Neuronal stem cell (in vitro differentiated cells): ENCODE data around the gene SYNE2.

ENCODE experiments used
- DNase-seq: peaks from one replicate; pipeline ENCODE4 v3.0.0-alpha.2; 2013; ENCODE audit warnings: low spot score
- H2AFZ ChIP-seq: one replicate; pipeline ENCODE4 v1.6.1; 2013; ENCODE audit warnings: mild to moderate bottlenecking, low read length, inconsistent platforms
- H2AK5ac ChIP-seq: 2 replicates; pipeline ENCODE4 v1.6.1; 2013; ENCODE audit warnings: low read depth, mild to moderate bottlenecking, inconsistent platforms, low read length, moderate library complexity, mixed read lengths
- H2BK120ac ChIP-seq: 2 replicates; pipeline ENCODE4 v1.6.1; 2013; ENCODE audit warnings: low read depth, mild to moderate bottlenecking, inconsistent platforms, low read length, moderate library complexity, mixed read lengths
- H2BK12ac ChIP-seq: one replicate; pipeline ENCODE4 v1.6.1; 2013; ENCODE audit warnings: low read length, inconsistent platforms
- H2BK15ac ChIP-seq: 2 replicates; pipeline ENCODE4 v1.6.1; 2013; ENCODE audit warnings: mild to moderate bottlenecking, low read length, inconsistent platforms, mixed read lengths
- H2BK5ac ChIP-seq: one replicate; pipeline ENCODE4 v1.6.1; 2013; ENCODE audit warnings: inconsistent platforms, mild to moderate bottlenecking, low read length, moderate library complexity
- H3K14ac ChIP-seq: one replicate; pipeline ENCODE4 v1.6.1; 2013; ENCODE audit warnings: low read length, inconsistent platforms
- H3K18ac ChIP-seq: 2 replicates; pipeline ENCODE4 v1.6.1; 2013; ENCODE audit warnings: low read length, inconsistent platforms
- H3K23ac ChIP-seq: 2 replicates; pipeline ENCODE4 v1.6.1; 2013; ENCODE audit warnings: low read depth, mild to moderate bottlenecking, mixed read lengths, low read length, inconsistent platforms; ENCODE audit not compliant: poor library complexity
- H3K27ac ChIP-seq: replicated peaks from 3 replicates; pipeline ENCODE4 v1.5.1; 2013; ENCODE audit warnings: low read length, inconsistent platforms
- H3K27me3 ChIP-seq, 3 experiments: 2 replicates each; pipeline ENCODE4 v1.6.1; 2013; ENCODE audit warnings: low read length in 3 of 3, mild to moderate bottlenecking in 2 of 3, inconsistent platforms in 1 of 3, low read depth in 1 of 3, mixed read lengths in 1 of 3, moderate library complexity in 1 of 3; ENCODE audit not compliant: control insufficient read depth in 3 of 3, insufficient read depth in 3 of 3
- H3K36me3 ChIP-seq, 2 donors: replicated peaks in 1 of 2; 2 replicates each; pipeline ENCODE4 v1.6.1; 2013; ENCODE audit warnings: low read length in 2 of 2; ENCODE audit not compliant: control insufficient read depth in 2 of 2, insufficient read depth in 2 of 2
- H3K4ac ChIP-seq: 2 replicates; pipeline ENCODE4 v1.6.1; 2013; ENCODE audit warnings: inconsistent platforms, mild to moderate bottlenecking, low read length, moderate library complexity
- H3K4me1 ChIP-seq, 2 donors: 1 replicate in 1 of 2; 2 replicates in 1 of 2; pipeline ENCODE4 v1.6.1; 2013; ENCODE audit warnings: low read length in 2 of 2, low read depth in 1 of 2; ENCODE audit not compliant: control insufficient read depth in 2 of 2, insufficient read depth in 1 of 2
- H3K4me2 ChIP-seq: one replicate; pipeline ENCODE4 v1.6.1; 2013; ENCODE audit warnings: mild to moderate bottlenecking, low read length, inconsistent platforms; ENCODE audit not compliant: insufficient read depth, poor library complexity, severe bottlenecking
- H3K4me3 ChIP-seq, 2 donors: 2 replicates each; pipeline ENCODE4 v1.5.1; 2013; ENCODE audit warnings: low read length in 2 of 2, mild to moderate bottlenecking in 2 of 2, inconsistent platforms in 1 of 2, moderate library complexity in 1 of 2
- H3K79me1 ChIP-seq: one replicate; pipeline ENCODE4 v1.6.1; 2013; ENCODE audit warnings: low read depth, mild to moderate bottlenecking, inconsistent platforms, low read length, moderate library complexity
- H3K9ac ChIP-seq: one replicate; pipeline ENCODE4 v1.6.1; 2013; ENCODE audit warnings: mild to moderate bottlenecking, low read depth, low read length, inconsistent platforms; ENCODE audit not compliant: poor library complexity
- H3K9me3 ChIP-seq, 2 donors: replicated peaks in 1 of 2; 2 replicates each; pipeline versions ENCODE3 to v1.6.1; 2013; ENCODE audit warnings: low read length in 2 of 2, mild to moderate bottlenecking in 2 of 2, inconsistent platforms in 1 of 2, low read depth in 1 of 2, mixed read lengths in 1 of 2, moderate library complexity in 1 of 2; ENCODE audit not compliant: control insufficient read depth in 2 of 2, insufficient read depth in 1 of 2
- H4K8ac ChIP-seq: one replicate; pipeline ENCODE4 v1.6.1; 2013; ENCODE audit warnings: low read depth, mild to moderate bottlenecking, inconsistent platforms, low read length, moderate library complexity
- H4K91ac ChIP-seq: one replicate; pipeline ENCODE4 v1.6.1; 2013; ENCODE audit warnings: low read length, low read depth, mild to moderate bottlenecking, inconsistent platforms; ENCODE audit not compliant: poor library complexity
- WGBS, 2 donors: extraction: QIAGEN DNeasy Blood & Tissue Kit; methylation state at CpG; one replicate each; pipeline ENCODE4 v1.1.7; 2013; ENCODE audit warnings: missing lambda C conversion rate in 2 of 2, mixed read lengths in 1 of 2; ENCODE audit not compliant: insufficient read length in 2 of 2, insufficient replicate concordance in 1 of 2; ENCODE audit errors: extremely low coverage in 2 of 2; 5-methylcytosine and 5-hydroxymethylcytosine counted together

The SYNE2 gene

GRCh38 chr14:63949696-63950095, 96.9 kb downstream of the SYNE2 start:
- peaks cover 14 to 84% of the 10 kb centered on the region in 2 donors for H3K36me3 ChIP-seq
- H2BK15ac ChIP-seq, result no peak overlapping the region
- H2BK12ac ChIP-seq, result no peak overlapping the region
- H3K27ac ChIP-seq, result no peak overlapping the region
- H2BK120ac ChIP-seq, result no peak overlapping the region
- no peak overlapping the region for H3K4ac ChIP-seq
- no peaks in the 10 kb centered on the region for H3K27me3 ChIP-seq
- no peak overlapping the region for H4K91ac ChIP-seq
- no peak overlapping the region for H3K4me3 ChIP-seq
- H2AK5ac ChIP-seq, result no peak overlapping the region
- H3K4me1 ChIP-seq, result no peaks in the 10 kb centered on the region
- H2BK5ac ChIP-seq, result no peak overlapping the region
- no peak overlapping the region for H3K4me2 ChIP-seq
- no peak overlapping the region for H3K18ac ChIP-seq
- H3K14ac ChIP-seq, result no peak overlapping the region
- no peak overlapping the region for H4K8ac ChIP-seq
- no peaks in the 10 kb centered on the region for H3K9me3 ChIP-seq
- no peak overlapping the region for H3K9ac ChIP-seq
- no peak overlapping the region for H2AFZ ChIP-seq
- no peak overlapping the region for H3K23ac ChIP-seq
- no CpG with 5 or more reads among the region's 3 CpGs for WGBS, 2 donors
- DNase-seq, result no peak
- H3K79me1 ChIP-seq, result no peaks in the 10 kb centered on the region

- H3K4ac ChIP-seq, result no peak overlapping the region
- no peak overlapping the region for H3K4me2 ChIP-seq
- no peaks in the 10 kb centered on the region for H3K9me3 ChIP-seq
- H3K27me3 ChIP-seq, result no peaks in the 10 kb centered on the region
- no peak overlapping the region for H3K23ac ChIP-seq
- WGBS, 2 donors, result no CpG with 5 or more reads among the region's 4 CpGs
- no peak overlapping the region for H2AFZ ChIP-seq
- H2AK5ac ChIP-seq, result no peak overlapping the region
- no peak overlapping the region for H2BK12ac ChIP-seq
- no peak overlapping the region for H3K4me3 ChIP-seq
- no peak for DNase-seq
- no peak overlapping the region for H2BK15ac ChIP-seq
- H3K18ac ChIP-seq, result no peak overlapping the region
- no peak overlapping the region for H4K8ac ChIP-seq
- H3K14ac ChIP-seq, result no peak overlapping the region
- H3K36me3 ChIP-seq, result peaks cover 14 to 87% of the 10 kb centered on the region in 2 donors
- no peak overlapping the region for H3K27ac ChIP-seq
- no peaks in the 10 kb centered on the region for H3K4me1 ChIP-seq
- H3K79me1 ChIP-seq, result no peaks in the 10 kb centered on the region
- H3K9ac ChIP-seq, result no peak overlapping the region
- H4K91ac ChIP-seq, result no peak overlapping the region
- no peak overlapping the region for H2BK5ac ChIP-seq
- no peak overlapping the region for H2BK120ac ChIP-seq
Observed at GRCh38 chr14:63951021-63951420, 98.2 kb downstream of the SYNE2 start.

DNA sequence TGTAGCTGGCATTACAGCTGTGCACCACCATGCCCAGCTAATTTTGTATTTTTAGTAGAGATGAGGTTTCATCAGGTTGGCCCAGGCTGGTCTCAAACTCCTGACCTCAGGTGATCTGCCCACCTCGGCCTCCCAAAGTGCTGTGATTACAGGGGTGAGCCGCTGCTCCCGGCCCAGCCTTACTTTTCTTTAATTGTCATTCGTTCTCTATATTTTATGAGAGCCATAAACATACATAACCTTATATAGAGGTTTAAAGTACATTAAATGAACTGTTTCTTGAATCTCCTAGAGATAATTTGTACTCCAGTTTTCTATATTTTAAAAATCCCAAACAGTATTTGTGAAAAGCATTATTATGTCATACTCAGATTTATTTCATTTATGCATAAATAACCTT, 98.6 kb downstream of the SYNE2 start:
- Histone ChIP-seq H3K4me2 (no peak overlapping the region), H3K4ac (no peak overlapping the region), H3K4me3 (no peak overlapping the region), H3K4me1 (no peaks in the 10 kb centered on the region), H3K9ac (no peak overlapping the region), H2AFZ (no peak overlapping the region), H3K18ac (no peak overlapping the region), H2BK120ac (no peak overlapping the region), H3K23ac (no peak overlapping the region), H3K9me3 (no peaks in the 10 kb centered on the region), H2BK15ac (no peak overlapping the region), H2BK5ac (no peak overlapping the region), H3K14ac (no peak overlapping the region), H3K79me1 (no peaks in the 10 kb centered on the region), H3K27me3 (no peaks in the 10 kb centered on the region), H2BK12ac (no peak overlapping the region), H2AK5ac (no peak overlapping the region), H3K36me3 (peaks cover 14 to 91% of the 10 kb centered on the region in 2 donors), H4K8ac (no peak overlapping the region), H4K91ac (no peak overlapping the region), H3K27ac (no peak overlapping the region)
- DNase-seq, result no peak
- no CpG with 5 or more reads among the region's 4 CpGs for WGBS, 2 donors

GRCh38 chr14:63952053-63952932, 99.5 kb downstream of the SYNE2 start:
- H2AFZ ChIP-seq, result no peak overlapping the region
- WGBS, 2 donors, result no CpG with 5 or more reads among the region's 6 CpGs
- H2BK5ac ChIP-seq, result no peak overlapping the region

More at GRCh38 chr14:63952053-63952932, 99.5 kb downstream of the SYNE2 start:
- no peak overlapping the region for H3K27ac ChIP-seq
- H2BK120ac ChIP-seq, result no peak overlapping the region
- no peaks in the 10 kb centered on the region for H3K27me3 ChIP-seq
- no peak overlapping the region for H3K4me2 ChIP-seq
- no peaks in the 10 kb centered on the region for H3K79me1 ChIP-seq
- H3K4me3 ChIP-seq, result no peak overlapping the region
- no peak overlapping the region for H3K18ac ChIP-seq
- H2BK15ac ChIP-seq, result no peak overlapping the region
- H2AK5ac ChIP-seq, result no peak overlapping the region
- no peak for DNase-seq
- no peaks in the 10 kb centered on the region for H3K9me3 ChIP-seq
- no peaks in the 10 kb centered on the region for H3K4me1 ChIP-seq
- H4K91ac ChIP-seq, result no peak overlapping the region
- H3K36me3 ChIP-seq, result peaks cover 14 to 94% of the 10 kb centered on the region in 2 donors
- H3K4ac ChIP-seq, result no peak overlapping the region
- H2BK12ac ChIP-seq, result no peak overlapping the region
- H4K8ac ChIP-seq, result no peak overlapping the region
- H3K9ac ChIP-seq, result no peak overlapping the region
- H3K23ac ChIP-seq, result no peak overlapping the region
- no peak overlapping the region for H3K14ac ChIP-seq
